SJSA1 (cell line): ENCODE data around the gene CSF2RB. TPM values are rescaled to one million over a fixed set of nuclear protein-coding genes. Genes with fewer than 3 reads are reported as not detected.

Experiments
- DNase-seq, 2 experiments: peaks; one replicate each; pipeline ENCODE4 v3.0.0-alpha.2; 2015 to 2020; ENCODE audit warnings: low spot score in 2 of 2, low read depth in 1 of 2
- H3K27ac ChIP-seq: fragments of 250-450 bp; sonication (Bioruptor Pico); 2 replicates; pipeline ENCODE4 v1.5.1; 2020; ENCODE audit warnings: mild to moderate bottlenecking, moderate library complexity
- H3K27me3 ChIP-seq: fragments of 250-450 bp; sonication (Bioruptor Pico); replicated peaks from 2 replicates; pipeline ENCODE4 v1.5.1; 2020; ENCODE audit warnings: mild to moderate bottlenecking, moderate library complexity
- H3K36me3 ChIP-seq: fragments of 250-450 bp; sonication (Bioruptor Pico); 2 replicates; pipeline ENCODE4 v1.5.1; 2020; ENCODE audit warnings: mild to moderate bottlenecking
- H3K4me1 ChIP-seq: fragments of 250-450 bp; sonication (Bioruptor Pico); replicated peaks from 2 replicates; pipeline ENCODE4 v1.6.1; 2021; ENCODE audit warnings: mild to moderate bottlenecking
- H3K4me3 ChIP-seq: fragments of 250-450 bp; sonication (Bioruptor Pico); 2 replicates; pipeline ENCODE4 v1.5.1; 2020; ENCODE audit warnings: mild to moderate bottlenecking
- H3K9me3 ChIP-seq: fragments of 250-450 bp; sonication (Bioruptor Pico); replicated peaks from 2 replicates; pipeline ENCODE4 v1.5.1; 2020; ENCODE audit warnings: mild to moderate bottlenecking
- total RNA-seq: library from RNA; depleted of rRNA; stranded (reverse); fragments of >200 nt; shearing (Covaris generic); gene quantifications from 2 replicates; pipeline ENCODE4 v1.2.3, GENCODE V29; 2014

Gene CSF2RB
- total RNA-seq, 1 experiment from 2014 or later: 0.03 TPM

GRCh38 chr22:36964106-36964505 lies 50.7 kb downstream of the CSF2RB start:
- H3K9me3 ChIP-seq: no peaks in the 10 kb centered on the region
- no peaks in the 10 kb centered on the region for H3K36me3 ChIP-seq
- DNase-seq: no peak
- H3K4me1 ChIP-seq: peaks cover 5% of the 10 kb centered on the region; the same call in 1 of the 2 replicates
- H3K4me3 ChIP-seq: no peak overlapping the region
- H3K27me3 ChIP-seq: 0 out of 2 replicates have a peak, but pooled peaks cover 1% of the 10 kb centered on the region
- no peak overlapping the region for H3K27ac ChIP-seq

DNA sequence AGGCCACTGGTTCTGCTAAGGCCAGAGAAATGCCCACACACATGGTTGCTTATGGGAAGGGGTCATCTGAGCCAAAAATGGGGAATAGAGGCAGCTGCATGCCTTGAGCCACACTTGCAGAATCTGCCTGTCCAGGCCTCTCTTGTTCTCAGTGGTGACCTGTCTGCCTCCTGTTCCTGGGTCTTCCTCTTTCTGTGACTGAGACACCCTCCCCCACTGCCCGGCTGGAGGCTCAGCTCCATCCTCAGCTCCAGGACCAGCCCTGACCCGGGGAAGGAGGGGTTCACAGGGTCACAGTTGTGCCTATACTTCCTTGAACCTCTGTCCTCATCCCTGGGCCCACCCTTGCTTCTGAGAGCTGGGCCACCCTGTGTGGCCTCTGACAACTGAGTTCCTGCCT lies 52.3 kb downstream of the CSF2RB start:
- no peaks in the 10 kb centered on the region for H3K9me3 ChIP-seq
- H3K4me1 ChIP-seq: peaks cover 5% of the 10 kb centered on the region; the same call in 1 of the 2 replicates
- no peak overlapping the region for H3K4me3 ChIP-seq
- no peak overlapping the region for H3K27ac ChIP-seq
- DNase-seq: no peak
- H3K27me3 ChIP-seq: peaks cover 5% of the 10 kb centered on the region; the same call in 1 of the 2 replicates
- H3K36me3 ChIP-seq: no peaks in the 10 kb centered on the region

- Histone ChIP-seq H3K4me3 (no peak overlapping the region), H3K27me3 (peaks cover 10% of the 10 kb centered on the region), H3K27ac (no peak overlapping the region), H3K4me1 (no peaks in the 10 kb centered on the region), H3K9me3 (no peaks in the 10 kb centered on the region), H3K36me3 (no peaks in the 10 kb centered on the region)
- no peak for DNase-seq
These were observed 53.6 kb downstream of the CSF2RB start for GRCh38 chr22:36966851-36967540.

DNA sequence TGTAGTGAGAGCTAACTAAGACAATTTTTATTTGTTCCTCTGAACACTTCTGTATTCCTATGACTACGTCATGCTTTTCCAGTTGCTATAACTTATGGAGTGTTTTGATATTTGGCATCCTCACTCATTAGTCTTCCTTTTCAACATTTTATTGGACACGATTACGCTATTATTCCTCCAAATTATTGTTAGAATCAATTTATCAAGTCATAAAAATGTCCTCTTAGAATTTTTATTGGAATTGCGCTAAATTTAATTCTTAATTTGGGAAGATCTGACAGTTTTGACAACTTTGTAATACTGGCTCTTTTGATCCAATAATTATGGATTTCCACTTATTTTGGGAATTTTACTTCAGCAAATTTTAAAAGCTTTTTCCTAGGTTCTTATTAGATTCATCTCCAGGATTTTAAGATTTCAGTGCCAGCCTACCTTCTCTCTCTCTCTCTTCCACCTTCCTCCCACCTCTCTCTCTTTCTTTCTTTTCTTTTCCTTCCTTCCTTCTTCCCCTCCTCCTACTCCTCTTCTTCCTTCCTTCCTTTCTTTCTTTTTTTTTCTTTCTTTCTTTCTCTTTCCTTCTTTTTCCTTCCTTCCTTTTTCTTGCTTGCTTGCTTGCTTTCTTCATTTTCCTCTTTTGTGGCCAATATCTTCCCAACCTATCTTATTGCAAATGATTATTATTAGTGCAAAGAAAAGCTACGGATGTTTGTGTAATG lies 55.0 kb downstream of the CSF2RB start:
- no peaks in the 10 kb centered on the region for H3K4me1 ChIP-seq
- H3K36me3 ChIP-seq: no peaks in the 10 kb centered on the region
- H3K27me3 ChIP-seq: peaks cover 13% of the 10 kb centered on the region
- no peak overlapping the region for H3K4me3 ChIP-seq
- H3K27ac ChIP-seq: no peak overlapping the region
- no peaks in the 10 kb centered on the region for H3K9me3 ChIP-seq
- DNase-seq: no peak

DNA sequence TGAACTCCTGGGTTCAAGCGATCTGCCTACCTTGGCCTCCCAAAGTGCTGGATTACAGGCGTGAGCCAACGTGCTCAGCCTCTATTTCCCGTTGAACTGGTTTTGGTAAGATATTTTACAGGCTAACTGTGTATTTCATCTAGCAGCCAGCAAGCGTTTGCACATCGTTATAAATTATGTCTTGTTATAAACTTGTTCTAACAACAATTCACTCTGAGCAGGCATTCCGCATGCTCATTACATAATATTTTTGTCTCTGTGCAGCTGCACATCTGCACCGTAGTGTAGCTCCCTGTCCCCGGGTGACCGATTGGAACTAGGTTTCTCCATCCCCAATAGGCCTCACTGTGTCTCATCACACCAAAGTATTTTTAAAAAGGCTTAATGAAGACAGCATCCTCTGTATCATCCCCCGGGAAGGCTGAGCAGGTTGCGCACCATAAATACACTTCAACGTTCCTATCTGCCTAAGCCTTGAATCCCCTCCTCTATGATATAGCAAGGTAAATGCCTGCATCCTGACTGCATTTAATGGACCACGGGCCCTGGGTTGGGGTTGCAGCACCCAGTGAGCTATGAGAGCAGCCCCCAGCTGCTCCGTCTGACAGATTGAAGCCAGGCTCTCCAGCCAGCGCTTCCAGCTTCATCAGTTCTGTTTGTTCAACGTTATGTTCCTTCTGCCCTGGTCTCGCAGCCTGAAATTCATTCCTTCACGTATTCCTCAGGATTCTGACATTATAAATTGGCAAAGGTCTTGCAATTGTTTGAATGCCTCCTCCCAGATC lies 58.1 kb downstream of the CSF2RB start:
- H3K9me3 ChIP-seq: no peaks in the 10 kb centered on the region
- H3K4me3 ChIP-seq: no peak overlapping the region
- H3K4me1 ChIP-seq: no peaks in the 10 kb centered on the region
- no peak overlapping the region for H3K27ac ChIP-seq
- no peak for DNase-seq
- peaks cover 13% of the 10 kb centered on the region for H3K27me3 ChIP-seq
- no peaks in the 10 kb centered on the region for H3K36me3 ChIP-seq

- Histone ChIP-seq H3K27ac (no peak overlapping the region), H3K4me1 (peaks cover 5% of the 10 kb centered on the region), H3K27me3 (peaks cover 7% of the 10 kb centered on the region), H3K9me3 (no peaks in the 10 kb centered on the region), H3K36me3 (no peaks in the 10 kb centered on the region), H3K4me3 (no peak overlapping the region)
- no peak for DNase-seq
These were observed 63.2 kb downstream of the CSF2RB start for GRCh38 chr22:36976606-36977005.

GRCh38 chr22:36977401-36977861 lies 64.0 kb downstream of the CSF2RB start:
- DNase-seq: peak in 1 of 2 experiments; percentile 13
- peaks cover 4% of the 10 kb centered on the region; the same call in 1 of the 2 replicates for H3K27me3 ChIP-seq
- H3K4me1 ChIP-seq: peaks cover 5% of the 10 kb centered on the region
- H3K4me3 ChIP-seq: peak overlapping the region; percentile 22
- no peaks in the 10 kb centered on the region for H3K36me3 ChIP-seq
- no peak overlapping the region for H3K27ac ChIP-seq
- H3K9me3 ChIP-seq: no peaks in the 10 kb centered on the region

DNA sequence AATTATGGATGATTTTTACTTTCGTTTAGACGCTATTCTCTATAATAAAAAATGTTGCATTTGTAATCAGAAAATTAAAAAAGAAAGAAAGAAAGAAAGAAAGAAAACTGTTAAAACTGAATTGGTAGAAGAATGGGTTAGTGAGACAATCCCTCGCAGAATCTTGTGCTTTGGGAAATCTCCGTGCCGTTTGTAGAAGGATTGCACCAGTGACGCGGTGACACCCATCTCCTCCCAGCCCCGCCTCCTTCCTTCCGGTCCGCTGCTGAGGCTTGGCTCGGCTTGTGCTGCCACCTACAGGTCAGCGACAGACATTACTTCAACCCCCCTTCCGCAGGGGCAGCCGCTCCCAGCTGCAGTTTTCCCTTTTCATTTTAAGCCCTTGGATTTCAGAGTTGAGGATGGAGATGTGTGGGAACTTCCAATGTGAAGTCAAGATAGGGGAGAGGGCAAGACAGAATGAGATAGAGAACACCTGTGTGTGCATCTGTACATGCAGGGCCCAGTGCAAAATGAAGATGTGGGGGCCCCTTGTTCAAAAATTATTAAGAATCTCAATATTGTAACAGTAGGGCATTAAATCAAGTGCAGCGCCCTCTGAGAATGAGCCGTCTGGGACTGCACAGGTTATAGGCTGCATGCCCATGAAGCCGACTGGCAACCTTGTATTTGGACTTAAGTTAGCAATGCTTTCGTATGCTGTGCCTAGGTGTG lies 64.7 kb downstream of the CSF2RB start:
- H3K27ac ChIP-seq: no peak overlapping the region
- peaks cover 5% of the 10 kb centered on the region for H3K4me1 ChIP-seq
- DNase-seq: peak; percentile 74 to 87
- no peaks in the 10 kb centered on the region for H3K9me3 ChIP-seq
- peaks cover 11% of the 10 kb centered on the region for H3K27me3 ChIP-seq
- H3K4me3 ChIP-seq: peak overlapping the region; percentile 22
- H3K36me3 ChIP-seq: no peaks in the 10 kb centered on the region

DNA sequence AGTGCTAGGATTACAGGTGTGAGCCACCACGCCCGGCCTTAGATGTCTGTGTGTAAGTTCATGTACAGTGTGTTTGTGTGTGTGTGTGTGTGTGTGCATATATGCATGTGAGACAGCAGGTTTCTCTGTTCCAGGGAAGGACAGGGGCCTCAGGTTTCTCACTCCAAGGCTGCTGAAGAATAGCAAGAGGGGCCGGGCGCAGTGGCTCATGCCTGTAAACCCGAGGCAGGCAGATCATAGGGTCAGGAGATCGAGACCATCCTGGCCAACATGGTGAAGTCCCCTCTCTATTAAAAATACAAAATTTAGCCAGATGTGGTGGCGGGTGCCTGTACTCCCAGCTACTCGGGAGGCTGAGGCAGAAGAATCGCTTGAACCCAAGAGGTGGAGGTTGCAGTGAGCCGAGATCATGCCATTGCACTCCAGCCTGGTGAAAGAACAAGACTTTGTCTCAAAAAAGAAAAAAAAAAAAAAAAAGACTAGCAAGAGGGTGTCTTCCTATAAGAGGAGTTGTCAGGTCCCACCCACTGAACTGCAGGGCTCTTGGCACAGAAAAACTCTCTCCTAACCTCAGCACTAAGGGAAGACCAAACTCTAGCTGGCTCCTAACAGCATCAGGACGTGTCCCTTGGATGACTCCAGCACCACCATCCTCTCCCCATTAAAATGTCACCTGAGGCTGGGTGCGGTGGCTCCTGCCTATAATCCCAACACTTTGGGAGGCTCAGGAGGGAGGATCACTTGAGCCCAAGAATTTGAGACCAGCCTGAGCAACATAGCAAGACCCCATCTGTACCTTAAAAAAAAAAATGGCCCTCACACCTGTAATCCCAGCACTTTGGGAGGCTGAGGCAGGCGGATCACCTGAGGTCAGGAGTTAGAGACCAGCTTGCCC lies 65.8 kb downstream of the CSF2RB start:
- H3K9me3 ChIP-seq: no peaks in the 10 kb centered on the region
- no peak overlapping the region for H3K4me3 ChIP-seq
- no peaks in the 10 kb centered on the region for H3K36me3 ChIP-seq
- H3K27ac ChIP-seq: no peak overlapping the region
- H3K4me1 ChIP-seq: peaks cover 5% of the 10 kb centered on the region
- DNase-seq: no peak
- H3K27me3 ChIP-seq: peaks cover 12% of the 10 kb centered on the region

- Histone ChIP-seq H3K36me3 (no peaks in the 10 kb centered on the region), H3K4me3 (no peak overlapping the region), H3K4me1 (peaks cover 5% of the 10 kb centered on the region), H3K27ac (no peak overlapping the region), H3K27me3 (peaks cover 12% of the 10 kb centered on the region), H3K9me3 (peaks cover 5% of the 10 kb centered on the region)
- no peak for DNase-seq
These were observed 67.9 kb downstream of the CSF2RB start for GRCh38 chr22:36981247-36981775.

DNA sequence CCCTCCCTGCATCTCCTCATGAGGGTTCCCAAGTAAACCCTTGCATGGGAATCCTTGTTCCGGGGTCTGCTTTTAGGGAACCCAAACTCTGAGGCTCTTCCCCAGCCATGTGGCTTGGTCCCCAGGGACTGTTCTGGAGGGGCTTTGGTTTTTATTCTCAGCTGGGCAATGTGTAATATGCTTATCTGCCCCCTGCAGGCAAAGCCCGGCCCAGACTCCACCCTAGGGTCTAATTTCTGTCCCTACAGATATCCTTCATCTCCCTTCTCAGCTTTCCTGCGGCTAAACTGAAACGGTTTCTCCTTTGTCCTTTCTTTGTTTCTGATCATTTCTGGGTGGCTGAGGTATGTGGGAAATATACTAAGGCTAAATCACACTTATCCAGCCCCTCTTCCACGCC lies 68.7 kb downstream of the CSF2RB start:
- no peak overlapping the region for H3K4me3 ChIP-seq
- no peak for DNase-seq
- H3K27me3 ChIP-seq: peaks cover 12% of the 10 kb centered on the region
- peaks cover 5% of the 10 kb centered on the region for H3K4me1 ChIP-seq
- H3K36me3 ChIP-seq: no peaks in the 10 kb centered on the region
- no peak overlapping the region for H3K27ac ChIP-seq
- peaks cover 6% of the 10 kb centered on the region for H3K9me3 ChIP-seq

- no peaks in the 10 kb centered on the region for H3K36me3 ChIP-seq
- peaks cover 12% of the 10 kb centered on the region for H3K27me3 ChIP-seq
- no peaks in the 10 kb centered on the region for H3K4me1 ChIP-seq
- H3K9me3 ChIP-seq: peaks cover 6% of the 10 kb centered on the region
- H3K4me3 ChIP-seq: no peak overlapping the region
- no peak overlapping the region for H3K27ac ChIP-seq
- DNase-seq: no peak
These were observed 71.9 kb downstream of the CSF2RB start for GRCh38 chr22:36985211-36985889.
